ENCODE data around the gene ACYP1.
A peak's percentile ranks its signal among the peaks of the same experiment; 100 is the strongest.

Gene ACYP1

DNA sequence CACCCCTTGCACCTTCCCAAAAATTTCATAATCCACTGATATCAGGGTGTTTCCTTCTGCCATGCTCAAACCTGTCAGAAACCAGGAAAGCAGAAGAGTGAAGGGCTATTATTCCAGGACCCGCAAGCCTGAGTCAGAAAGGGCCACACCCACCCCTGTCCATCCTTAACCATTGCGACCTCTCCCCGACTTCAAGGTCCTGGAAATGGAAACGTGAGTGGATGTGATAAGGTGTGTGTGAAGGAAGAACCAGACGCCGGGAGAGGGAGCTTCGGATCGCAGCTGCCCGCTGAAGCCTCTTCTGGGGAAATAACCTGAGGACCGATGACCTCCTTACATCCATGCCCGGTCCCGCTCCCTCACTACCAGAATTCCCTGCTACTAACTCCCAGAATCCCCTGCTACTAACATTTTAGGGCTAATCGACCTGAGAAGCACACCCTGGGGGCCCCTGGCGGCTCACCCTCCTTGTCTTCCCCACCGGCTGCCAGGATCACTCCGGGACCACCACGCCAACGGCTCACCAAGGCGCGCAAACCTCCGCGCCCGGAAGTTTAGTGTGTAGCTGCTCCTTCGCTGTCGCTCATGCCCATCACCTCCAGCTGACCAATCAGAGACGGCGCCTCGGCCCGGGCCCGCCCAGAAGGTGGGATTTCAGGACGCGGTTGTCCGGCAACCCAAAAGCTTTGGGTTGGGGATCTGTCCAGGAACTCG, at the start of gene ACYP1:
ACYP1 (minus strand) TSS at position 534 of the 714 bp plus-strand sequence; CDS start at position 63, 471 bp downstream.
- DNase-seq (ENCODE audit: low spot score), result peak; percentile 94

DNA sequence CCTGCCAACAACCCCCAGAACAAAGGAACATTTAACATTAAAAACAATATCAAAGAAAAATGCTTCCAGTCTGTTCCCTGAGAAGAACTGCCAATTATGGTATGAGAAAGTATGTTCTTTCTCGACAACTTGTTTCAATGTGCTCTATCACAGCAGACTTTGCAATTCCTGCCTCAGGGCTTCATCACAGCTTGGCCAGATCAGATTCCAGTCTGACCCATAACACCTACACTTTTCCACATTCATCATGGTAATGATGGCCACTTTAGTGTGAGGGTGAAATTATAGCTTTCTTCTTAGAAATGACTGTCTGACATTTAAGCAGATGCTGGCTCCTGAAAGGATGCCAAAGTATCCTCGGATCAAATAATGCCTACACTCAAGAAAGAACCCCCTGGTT, 46.1 kb upstream of the ACYP1 start:
- no peak for DNase-seq (ENCODE audit: low spot score)

GRCh38 chr14:75107186-75107585, 43.4 kb upstream of the ACYP1 start:
- no peak for DNase-seq (ENCODE audit: low spot score)

GRCh38 chr14:75101491-75101890, 37.7 kb upstream of the ACYP1 start:
- DNase-seq (ENCODE audit: low spot score), result no peak

- no peak for DNase-seq (ENCODE audit: low spot score)
Measured at GRCh38 chr14:75098682-75099081, 34.9 kb upstream of the ACYP1 start.

DNA sequence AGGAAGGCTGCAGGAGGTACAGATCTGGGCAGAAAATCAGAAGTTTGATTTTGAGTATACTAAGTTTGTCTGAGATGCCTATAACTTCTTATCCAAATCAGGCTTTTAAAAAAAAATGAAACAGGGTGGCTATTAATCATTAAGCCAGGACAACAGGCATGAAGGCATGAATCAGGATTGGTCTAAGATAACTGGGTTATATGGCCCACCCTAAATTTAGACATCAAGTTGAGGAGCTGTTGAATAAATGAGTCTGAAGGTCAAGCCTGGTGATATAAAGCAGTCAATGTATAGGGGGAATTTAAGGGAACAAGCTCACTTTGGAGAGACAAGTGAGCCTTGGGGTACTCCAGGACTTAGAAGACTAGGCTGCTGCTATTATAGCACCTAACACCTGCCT, 34.4 kb upstream of the ACYP1 start:
- no peak for DNase-seq (ENCODE audit: low spot score)

DNA sequence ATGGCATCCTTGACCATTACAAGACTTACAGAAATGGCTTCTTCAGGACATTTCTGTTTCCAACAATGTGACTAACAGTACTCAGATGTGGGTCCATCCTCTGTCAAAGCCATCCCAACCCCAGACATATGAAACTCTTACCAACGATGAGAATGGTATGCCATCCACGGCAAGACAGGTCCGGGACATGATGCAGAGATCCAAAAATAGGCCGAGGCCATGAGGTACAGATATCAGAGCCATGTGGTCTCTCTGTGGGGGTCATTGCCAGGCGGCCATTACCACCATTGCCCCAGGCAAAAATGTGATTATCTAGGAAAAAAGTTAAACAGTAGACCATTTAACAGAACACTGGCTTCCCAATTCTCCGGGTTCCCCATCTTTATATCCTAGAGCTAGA, 33.1 kb upstream of the ACYP1 start:
- DNase-seq (ENCODE audit: low spot score), result no peak

DNA sequence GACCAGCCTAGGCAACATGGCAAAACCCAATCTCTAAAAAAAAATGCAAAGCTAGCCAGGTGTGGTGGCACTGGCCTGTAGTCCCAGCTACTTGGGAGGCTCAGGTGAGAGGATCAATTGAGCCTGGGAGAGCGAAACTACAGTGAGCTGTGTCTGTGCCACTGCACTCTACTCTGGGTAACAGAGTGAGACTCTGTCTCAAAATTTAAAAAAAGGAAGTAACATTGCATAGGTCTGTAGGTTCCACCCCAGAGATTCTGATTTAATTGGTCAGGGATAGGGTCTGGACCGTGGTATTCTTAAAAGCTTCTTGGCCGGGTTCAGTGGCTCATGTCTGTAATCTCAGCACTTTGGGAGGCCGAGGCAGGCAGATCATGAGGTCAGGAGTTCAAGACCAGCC, 31.9 kb upstream of the ACYP1 start:
- no peak for DNase-seq (ENCODE audit: low spot score)

GRCh38 chr14:75094896-75095295, 31.1 kb upstream of the ACYP1 start:
- no peak for DNase-seq (ENCODE audit: low spot score)

DNA sequence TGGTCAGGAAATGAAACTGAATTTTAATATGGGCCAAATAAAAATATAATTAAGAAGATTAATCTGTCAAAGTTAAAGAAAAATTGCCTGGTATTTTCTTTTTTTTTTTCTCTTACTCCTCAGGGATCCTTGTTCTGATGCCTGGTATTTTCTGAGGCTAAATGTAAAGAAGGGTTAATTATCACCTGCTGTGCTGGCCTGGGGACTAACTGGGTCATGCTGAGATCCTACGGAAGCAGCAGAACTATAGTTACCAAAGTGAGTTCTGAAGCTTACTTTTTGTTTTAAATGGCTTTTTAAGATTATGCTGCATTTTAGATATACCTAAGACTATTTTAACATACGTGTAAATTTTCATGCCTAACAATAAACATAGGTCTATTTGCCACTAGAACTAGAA, 28.9 kb upstream of the ACYP1 start:
- no peak for DNase-seq (ENCODE audit: low spot score)

- no peak for DNase-seq (ENCODE audit: low spot score)
Measured at GRCh38 chr14:75091251-75091650, 27.4 kb upstream of the ACYP1 start.

DNA sequence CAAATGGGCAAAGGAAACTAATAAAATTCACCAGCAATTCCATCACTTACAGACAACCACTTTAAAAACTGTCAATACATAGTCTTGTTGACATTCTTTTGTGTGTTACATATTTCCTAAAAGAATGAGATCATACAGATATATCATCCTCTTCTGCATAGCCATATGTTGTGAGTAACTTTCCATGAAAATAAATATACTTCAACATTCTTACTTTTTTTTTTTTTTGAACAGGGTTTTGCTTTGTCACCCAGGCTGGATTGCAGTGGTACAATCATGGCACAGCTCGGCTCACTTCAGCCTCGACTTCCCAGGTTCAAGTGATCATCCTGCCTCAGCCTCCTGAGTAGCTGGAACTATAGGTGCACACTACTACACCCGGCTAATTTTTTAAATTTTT, 26.5 kb upstream of the ACYP1 start:
- no peak for DNase-seq (ENCODE audit: low spot score)

DNA sequence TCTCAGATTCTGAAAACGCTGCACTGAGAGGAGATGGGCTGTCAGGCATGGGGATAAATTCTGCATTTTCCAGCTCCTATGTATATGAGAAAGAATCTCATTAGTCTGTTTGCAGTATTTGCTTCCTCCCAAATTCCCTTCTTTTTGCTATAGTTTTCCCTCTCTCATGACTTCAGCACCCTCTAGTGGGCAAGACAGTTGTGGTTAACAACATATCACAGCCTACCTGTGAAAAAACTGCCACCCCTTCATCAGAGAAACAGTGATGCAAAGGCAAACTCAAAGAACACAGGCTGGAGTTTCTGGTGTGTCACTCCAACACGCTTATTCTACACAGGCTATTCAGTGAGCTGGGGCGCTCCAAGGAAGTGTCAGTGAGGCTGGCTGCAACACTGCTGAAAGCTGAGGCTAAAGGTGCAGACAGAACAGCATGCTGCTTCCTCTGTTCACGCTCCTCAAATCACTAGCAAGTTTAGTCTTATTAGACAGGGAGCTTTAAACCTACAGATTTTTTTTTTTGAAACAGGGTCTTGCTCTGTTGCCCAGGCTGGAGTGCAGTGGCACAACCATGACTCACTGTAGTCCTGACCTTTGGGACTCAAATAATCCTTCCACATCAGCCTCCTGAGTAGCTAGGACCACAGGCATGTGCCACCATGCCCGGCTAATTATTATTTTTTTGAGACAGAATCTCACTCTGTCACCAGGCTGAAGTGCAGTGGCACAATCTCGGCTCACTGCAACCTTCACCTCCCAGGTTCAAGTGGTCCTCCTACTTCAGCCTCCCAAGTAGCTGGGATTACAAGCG, 24.9 kb upstream of the ACYP1 start:
- peak; percentile 73 for DNase-seq (ENCODE audit: low spot score)

GRCh38 chr14:75088153-75088552, 24.3 kb upstream of the ACYP1 start:
- no peak for DNase-seq (ENCODE audit: low spot score)

DNA sequence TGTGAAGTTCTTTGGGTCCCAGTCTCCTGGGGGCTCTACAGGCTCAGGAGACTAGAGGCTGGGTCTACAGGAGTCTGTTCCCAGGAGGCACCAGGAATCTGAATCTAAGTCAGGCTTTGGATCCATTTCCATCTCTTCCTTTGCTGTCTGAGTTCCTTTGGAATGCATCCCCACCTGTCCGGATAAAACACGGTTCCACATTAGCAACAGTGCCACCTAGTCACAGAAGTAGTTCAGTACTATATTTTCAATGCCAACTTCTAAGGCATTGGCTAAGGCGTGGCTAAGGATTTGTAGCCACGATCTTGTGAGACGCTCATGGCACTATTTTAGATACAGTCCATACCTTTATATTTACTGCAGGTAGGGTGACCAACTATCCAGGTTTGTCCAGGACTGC, 20.7 kb upstream of the ACYP1 start:
- DNase-seq (ENCODE audit: low spot score), result no peak

DNA sequence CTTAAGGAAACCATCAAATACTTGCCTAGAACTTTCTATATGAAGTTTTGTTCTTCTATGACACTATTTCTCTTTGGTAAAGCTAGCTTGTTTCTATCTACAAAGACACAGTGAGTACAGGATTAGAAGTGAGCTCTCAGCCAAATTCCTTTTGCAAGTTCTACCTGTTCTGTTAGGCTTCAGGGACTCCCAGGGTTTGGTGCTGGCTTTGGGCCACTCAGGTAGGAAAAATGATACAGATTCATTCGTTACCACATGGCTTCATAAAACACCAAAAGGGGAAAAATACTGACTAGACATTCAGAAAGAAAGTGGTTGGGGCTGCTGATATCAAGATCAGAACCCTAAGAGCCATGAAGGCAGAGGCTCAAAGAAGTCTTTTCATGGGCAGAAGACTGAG, 19.4 kb upstream of the ACYP1 start:
- no peak for DNase-seq (ENCODE audit: low spot score)

- no peak for DNase-seq (ENCODE audit: low spot score)
Measured at GRCh38 chr14:75081660-75082229, 17.9 kb upstream of the ACYP1 start.

- no peak for DNase-seq (ENCODE audit: low spot score)
Measured at GRCh38 chr14:75079521-75079920, 15.7 kb upstream of the ACYP1 start.

DNA sequence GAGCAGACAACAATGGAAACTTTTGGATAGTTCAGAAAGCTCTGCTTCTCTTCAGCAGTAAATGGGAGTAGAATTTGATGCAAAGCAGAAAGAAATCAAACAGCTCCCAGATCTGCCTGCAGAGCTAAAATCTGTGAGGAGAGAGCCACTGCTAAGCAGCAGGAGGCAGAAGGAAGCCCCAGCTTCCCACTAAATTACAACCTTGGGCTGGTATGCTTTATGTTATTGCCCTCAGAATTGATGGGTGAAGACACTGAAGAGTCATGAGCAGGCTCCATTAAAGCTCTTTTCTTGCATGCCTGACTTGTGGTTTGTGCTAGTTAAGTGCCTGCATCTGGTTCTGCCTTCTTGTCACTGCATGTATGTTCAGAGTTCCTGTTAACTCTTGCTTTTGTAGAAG, 14.0 kb upstream of the ACYP1 start:
- no peak for DNase-seq (ENCODE audit: low spot score)

DNA sequence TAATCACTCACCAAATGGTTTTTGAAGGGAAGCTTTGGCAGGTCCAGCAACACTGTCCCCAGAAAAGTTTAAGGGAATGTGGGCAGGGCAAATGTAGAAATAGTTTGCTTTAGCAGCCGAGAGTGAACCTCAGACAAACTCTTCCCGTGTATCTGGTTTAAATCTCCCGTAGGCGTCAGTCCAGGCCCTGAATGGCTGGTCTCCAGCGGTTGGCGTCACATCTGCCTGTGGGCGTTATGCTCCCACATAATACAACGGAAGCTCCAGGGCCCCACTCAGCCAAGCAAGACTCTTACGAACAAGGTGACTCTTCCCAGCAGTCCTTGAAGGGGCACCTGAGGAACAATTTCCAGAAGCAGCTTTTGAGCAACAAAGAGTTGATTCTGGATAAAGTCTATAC, 6.6 kb upstream of the ACYP1 start:
- no peak for DNase-seq (ENCODE audit: low spot score)

DNA sequence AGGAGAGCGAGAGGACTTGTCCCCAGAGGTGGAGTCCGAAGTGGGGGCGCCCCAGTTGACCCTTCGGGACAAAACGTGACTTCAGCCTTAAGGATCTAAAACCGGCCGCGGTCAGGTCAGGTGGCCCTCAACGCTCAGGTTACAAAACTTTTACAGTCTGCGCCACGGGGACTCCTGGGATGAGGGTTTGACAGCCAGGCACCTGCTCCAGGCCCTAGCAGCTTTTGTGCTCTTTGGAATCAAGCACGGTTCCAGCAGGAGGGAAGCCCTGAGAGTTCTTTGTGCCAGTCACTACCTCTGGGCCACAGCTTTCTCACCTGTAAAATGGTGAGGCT, 6.0 kb upstream of the ACYP1 start:
- DNase-seq (ENCODE audit: low spot score), result no peak

DNA sequence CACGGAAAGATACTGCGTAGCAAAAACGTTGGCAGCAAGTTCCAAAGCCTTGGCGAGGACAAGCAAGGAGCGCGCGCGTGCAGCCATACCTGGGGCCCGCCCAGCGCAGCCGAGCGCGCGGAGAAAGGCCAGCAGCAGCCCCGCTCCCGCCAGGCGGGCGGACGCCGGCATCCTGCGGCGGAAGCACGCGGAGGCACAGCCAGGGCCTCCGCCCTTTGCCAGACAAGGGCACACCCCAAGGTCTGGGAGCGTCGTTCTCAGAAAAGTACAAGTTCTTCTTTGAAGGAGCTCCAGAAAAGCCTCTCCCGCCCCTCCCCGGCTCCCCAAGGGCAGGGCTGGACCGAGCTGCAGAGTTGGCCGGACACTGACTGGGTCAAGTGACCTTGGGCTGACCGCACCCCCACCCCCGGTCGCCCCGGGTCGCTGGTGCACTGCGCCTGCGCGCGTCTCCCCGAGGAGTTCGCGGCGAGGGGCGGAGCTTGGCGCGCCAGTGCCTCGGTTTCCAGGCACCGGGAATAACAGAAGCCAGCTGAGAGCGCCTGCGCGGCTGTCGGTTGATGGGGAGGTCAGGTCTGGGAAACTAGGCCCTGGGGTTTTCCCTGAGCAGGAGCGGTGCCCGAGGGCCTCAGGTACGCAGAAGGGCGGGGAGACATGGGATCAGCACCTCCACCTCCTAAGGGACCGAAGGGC, 5.4 kb upstream of the ACYP1 start, which contains the start of gene ZC2HC1C:
ZC2HC1C (plus strand) TSS at position 521 of the 690 bp plus-strand sequence. CDS start 933 bp downstream, outside the sequence.
- DNase-seq (ENCODE audit: low spot score), result peak; percentile 94

Measured in Ammon's horn (tissue), 1 donor.